Activated CD8-positive, alpha-beta memory T cell treated with anti-CD3 and anti-CD28 coated beads, Interleukin-2, amount 50 U/mL, for 1 hour (primary cell): ENCODE measurements around the gene NMNAT2.

Source experiments
- DNase-seq: peaks from one replicate; pipeline ENCODE4 v3.0.0-alpha.2; 2020; ENCODE audit errors: extremely low read depth

NMNAT2 gene

DNA sequence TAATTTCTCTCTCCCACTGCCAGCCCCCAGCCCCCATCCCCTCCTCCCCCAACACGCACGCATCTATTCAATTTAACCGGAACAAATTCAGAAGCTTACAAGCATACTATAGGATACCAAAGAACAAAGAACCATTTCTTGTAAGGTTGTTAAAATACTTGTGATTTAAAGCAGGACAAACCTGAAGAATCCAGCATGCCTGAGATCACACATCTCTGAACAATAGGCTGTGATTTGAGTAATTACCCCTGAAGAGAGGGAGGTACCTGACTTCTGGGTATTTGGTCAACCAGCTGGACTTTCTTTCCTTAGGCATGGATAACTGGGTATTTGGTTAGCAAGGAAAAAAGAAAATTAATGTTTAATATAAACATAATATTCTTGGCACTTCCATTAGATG, 105.1 kb downstream of the NMNAT2 start:
- DNase-seq, result no peak

GRCh38 chr1:183310753-183311479, 107.3 kb downstream of the NMNAT2 start:
- no peak for DNase-seq

DNA sequence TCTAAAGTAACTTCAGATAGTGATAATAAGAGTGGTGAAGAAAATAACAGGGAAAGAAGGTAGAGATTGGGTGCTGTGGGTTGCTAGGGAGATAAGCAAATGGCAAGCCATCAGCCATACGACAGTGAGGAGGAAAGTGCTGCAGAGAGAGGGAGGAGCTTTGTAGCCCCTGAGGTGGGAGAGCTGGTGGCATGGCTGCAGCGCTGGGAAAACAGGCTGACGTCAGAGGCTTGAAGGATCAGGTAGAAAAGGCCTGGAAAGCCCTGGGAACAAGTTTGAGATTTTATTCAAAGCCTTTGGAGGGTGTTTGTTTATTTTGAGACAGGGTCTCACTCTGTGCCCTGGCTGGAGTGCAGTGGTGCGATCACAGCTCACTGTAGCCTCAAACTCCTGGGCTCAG, 109.5 kb downstream of the NMNAT2 start:
- no peak for DNase-seq

GRCh38 chr1:183306317-183307042, 111.7 kb downstream of the NMNAT2 start:
- no peak for DNase-seq

GRCh38 chr1:183304440-183305107, 113.6 kb downstream of the NMNAT2 start:
- no peak for DNase-seq

DNA sequence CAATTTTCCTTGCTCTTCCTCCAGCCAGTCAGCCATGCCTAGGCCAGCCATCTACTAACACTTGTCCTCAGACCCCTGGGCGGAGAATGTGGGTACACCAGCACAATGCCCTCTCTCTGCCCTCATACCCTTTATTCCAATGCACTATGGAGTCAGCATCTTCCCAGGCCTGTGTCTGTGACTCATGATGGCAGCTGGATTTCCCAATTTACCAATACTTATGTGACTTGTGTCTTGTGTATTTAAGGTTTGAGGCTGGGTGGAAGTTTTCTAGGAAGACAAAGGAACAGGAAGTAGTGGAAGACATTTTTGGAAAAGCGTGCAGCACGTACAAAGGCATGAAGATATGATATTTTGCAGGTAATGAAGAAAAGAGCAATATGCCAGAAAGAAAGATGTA, 114.3 kb downstream of the NMNAT2 start:
- DNase-seq, result no peak

DNA sequence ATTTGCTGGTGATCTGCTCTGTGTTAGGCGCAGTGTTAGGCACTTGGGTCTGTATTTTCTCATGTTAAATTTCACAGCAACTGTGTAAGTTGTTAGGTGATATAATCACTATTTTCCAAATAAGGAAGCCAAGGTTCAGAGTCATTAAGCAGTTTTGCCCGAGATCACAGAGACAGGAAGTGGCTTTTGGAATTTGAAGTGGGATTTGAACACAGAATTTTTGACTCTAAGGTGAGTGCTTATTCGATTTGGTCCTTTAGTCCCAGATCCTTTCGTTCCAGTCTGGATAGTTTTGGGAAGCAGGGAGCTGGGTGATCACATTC, 114.9 kb downstream of the NMNAT2 start:
- DNase-seq, result no peak

DNA sequence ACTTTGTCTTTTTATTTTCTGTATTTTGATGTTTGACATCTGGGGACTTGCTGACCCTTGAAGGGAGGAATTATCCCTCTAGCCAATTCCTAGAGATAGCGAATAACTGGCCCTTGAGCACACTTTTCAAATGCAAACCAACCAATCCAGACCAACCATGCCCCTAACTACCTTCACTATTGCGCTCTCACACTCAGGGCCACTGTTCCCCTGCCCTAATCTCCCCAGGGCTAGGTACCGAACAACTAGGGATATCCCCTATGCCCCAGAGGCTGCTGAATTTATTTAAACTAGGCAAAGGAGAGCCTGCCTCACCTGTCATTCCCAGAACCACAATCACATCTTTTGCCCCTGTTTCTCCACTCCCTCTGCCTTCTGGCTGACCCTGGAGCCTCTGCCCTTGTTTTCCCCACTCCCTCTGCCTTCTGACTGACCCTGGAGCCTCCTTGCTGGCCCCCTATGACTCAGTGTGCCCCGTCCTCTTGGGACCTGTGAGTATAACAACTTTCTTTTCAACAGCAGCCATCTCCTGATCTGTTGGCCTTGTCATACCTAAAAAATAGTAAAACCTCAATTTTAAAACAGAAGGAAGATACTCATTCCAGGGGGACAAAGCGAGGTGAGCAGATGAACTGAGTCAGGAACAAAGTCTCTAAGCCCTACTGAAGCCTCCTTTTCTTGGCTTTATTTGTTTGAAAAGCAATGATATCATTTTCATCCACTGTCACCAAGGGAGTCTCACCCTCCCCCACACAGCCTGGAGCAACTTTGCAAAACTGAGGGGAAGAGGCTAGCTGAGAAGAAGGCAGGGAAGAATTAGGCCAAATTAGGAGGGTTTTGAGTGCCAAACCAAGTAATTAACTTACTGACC, 115.5 kb downstream of the NMNAT2 start:
- DNase-seq, result no peak

DNA sequence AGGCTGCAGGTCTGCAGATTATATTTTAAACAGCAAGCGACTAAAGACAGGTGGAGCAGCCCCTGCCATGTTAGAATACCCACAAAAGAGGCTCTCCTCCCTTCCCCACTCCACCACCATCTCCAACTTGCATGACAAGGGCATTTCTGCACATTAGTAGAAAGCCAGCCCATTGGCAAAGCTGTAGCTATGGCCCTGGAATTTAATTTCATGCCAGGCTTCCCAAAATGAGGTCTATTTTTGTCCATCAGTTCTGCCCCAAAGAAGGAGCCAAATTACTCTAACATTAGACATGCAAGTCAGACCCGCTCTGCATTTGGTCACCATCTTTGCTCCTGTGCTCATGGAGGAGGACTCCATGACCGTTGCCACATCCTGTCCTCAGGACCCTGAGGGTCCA, 116.9 kb downstream of the NMNAT2 start:
- no peak for DNase-seq

GRCh38 chr1:183300828-183301227, 117.4 kb downstream of the NMNAT2 start:
- DNase-seq, result no peak

- DNase-seq, result no peak
Observed at GRCh38 chr1:183300395-183300794, 117.8 kb downstream of the NMNAT2 start.

GRCh38 chr1:183296782-183297181, 121.4 kb downstream of the NMNAT2 start:
- no peak for DNase-seq

GRCh38 chr1:183295521-183295920, 122.7 kb downstream of the NMNAT2 start:
- no peak for DNase-seq

- no peak for DNase-seq
Observed at GRCh38 chr1:183293876-183294275, 124.3 kb downstream of the NMNAT2 start.

DNA sequence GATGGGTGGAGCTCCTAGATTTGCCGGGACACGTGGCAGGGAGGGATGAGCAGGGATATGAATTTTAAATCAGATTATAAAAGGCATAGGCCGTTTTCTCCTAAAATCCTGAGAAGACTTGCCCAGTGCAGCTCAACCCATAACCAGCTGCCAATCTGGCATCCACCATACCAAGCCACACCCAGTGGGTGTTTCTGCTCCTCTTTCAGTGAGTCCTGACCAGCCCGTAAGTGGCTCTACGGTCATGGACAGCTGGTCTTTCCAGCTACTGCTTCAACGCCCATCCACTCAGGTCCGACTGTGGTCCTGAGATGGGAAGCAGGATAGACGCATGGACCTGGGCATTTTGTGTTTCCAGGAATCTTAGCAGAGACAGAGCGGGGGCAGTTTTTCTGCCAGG, 124.9 kb downstream of the NMNAT2 start:
- DNase-seq, result no peak

DNA sequence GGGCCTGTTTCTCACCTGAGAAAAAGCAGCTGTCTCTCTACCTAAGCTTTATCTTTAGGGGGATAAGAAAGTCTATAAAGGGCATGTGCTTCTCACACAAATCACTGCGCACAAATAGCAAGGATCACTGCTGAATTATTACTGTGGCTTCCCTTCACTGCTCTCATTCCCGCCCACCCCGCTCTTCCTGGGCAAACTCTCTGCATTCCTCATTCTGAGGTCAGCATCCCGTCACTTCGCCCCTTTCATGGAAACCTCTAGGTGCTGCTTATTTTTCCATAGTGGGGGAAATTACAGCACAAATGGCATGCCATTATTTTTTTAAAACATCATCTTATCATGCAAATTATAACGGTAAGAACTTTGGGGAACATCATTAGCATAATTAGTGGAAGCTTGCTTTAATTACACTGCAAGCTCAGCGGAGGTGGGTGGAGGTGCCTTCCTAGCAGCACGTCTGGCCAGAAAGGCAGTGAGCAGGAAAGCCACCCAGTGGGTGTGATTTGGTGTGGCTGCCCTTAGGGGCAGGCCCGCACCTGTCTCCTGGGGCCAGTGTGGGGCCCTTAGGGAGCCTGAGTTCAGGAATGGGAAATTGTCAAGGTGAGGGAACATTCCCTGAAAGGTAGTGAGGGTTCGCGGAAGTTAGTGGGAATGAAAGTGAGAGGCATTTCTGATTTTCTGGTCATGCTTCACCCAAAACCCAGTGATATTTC, 126.2 kb downstream of the NMNAT2 start:
- DNase-seq, result no peak

- no peak for DNase-seq
Observed at GRCh38 chr1:183291216-183291762, 126.9 kb downstream of the NMNAT2 start.

GRCh38 chr1:183290628-183291027, 127.6 kb downstream of the NMNAT2 start:
- DNase-seq, result no peak

DNA sequence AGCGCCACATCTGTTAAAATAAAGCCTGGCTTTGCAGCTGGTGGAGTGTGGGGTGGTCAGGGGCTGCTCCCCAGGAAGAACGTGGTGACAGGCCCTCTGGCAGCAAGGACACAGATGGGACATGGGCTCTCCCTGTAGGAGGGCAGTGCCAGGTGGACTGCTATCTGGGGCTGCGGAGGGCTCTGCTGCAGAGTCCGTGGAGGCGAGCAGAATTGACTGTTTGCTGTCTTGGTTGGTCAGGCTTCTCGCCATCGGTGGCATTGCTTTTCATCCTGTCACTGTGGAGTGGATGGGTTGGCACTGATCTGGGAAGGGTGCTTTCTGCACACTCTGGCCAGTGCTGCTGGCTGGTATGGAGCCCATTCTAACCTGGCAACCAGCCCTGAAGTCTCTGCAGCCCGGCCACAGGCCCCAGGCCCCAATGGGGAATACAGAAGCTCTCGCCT, 129.1 kb downstream of the NMNAT2 start:
- DNase-seq, result no peak

DNA sequence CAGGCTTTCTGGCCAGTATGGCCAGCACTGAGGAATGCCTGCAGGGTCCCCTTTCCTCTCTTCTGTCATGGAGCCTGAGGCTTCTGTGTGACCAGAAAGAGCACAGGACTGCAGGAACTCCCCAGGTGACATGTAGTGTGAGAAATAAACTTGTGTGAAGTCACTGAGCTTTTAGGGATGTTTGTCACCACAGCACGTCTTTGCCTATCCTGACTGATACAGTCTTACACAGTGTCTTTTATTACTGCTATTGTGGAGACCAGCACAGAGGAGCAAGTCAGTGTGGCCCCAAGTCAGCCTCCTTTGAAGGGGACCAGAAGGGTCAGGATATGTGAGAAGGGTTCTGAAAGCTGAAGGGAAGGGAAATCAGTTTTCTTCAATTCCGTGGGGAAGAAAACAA, 129.6 kb downstream of the NMNAT2 start:
- no peak for DNase-seq

DNA sequence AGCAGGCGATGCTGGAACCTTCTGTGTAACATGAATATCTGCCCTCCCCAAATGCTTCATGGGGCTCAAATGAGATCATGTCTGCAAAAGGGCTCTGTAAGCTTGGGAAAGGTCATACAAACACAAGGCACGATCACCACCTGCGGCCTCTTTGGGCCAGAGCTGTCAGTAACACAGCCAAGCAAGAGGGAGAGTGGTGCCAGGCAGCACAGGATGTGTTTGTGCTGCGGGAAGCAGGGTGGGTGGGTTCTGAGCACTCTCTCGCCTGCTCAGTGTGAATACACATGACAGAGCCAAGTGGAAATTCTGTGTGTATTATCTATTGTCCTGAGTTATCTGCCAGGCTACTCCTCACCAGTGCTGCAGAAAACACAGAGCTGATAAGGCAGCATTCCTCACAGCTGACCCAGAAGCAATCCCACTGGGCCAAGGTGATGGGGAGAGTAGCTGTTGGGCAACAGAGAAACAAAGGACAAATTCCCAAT, 130.9 kb downstream of the NMNAT2 start:
- DNase-seq, result no peak
